GM12865 (cell line): ENCODE results near the gene CELF4.

Source experiments
- DNase-seq: peaks from one replicate; pipeline ENCODE4 v3.0.0; 2010; ENCODE audit warnings: low read depth
- H3K4me3 ChIP-seq: 2 replicates; pipeline ENCODE4 v1.5.1; 2011; ENCODE audit warnings: mild to moderate bottlenecking, low read depth, low read length, control low read depth
- CTCF ChIP-seq: IDR thresholded peaks from 2 replicates; pipeline ENCODE4 v1.5.1; 2011; ENCODE audit warnings: low read length, control low read depth, low read depth, inconsistent platforms; ENCODE audit not compliant: insufficient read depth; ENCODE audit errors: missing control alignments

CELF4 gene

GRCh38 chr18:37481491-37481890 lies 84.1 kb downstream of the CELF4 start:
- TF ChIP-seq CTCF, result no peak
- H3K4me3 ChIP-seq, result no peak overlapping the region
- DNase-seq, result no peak

DNA sequence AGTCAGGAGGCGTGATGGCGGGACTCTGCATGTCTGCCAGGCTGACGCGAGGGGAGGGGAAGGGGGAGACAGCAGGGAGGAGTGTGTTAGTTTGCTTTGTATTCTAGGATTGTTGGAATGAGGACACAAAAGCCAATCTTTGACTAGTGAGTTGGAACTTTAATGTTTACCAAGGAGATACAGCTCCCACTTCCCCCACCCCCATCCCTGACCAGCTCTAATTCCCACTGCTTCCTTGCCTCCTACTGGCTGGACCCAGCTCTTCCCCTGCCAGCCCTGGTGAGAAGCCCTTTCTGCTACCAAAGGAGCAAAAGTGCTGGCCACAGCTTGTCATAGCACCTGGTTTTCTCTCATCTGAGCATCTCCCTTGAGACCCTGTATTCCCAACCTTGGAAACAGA lies 84.5 kb downstream of the CELF4 start:
- TF ChIP-seq CTCF, result no peak
- no peak overlapping the region for H3K4me3 ChIP-seq
- no peak for DNase-seq

GRCh38 chr18:37476611-37477295 lies 88.8 kb downstream of the CELF4 start:
- TF ChIP-seq CTCF, result no peak
- H3K4me3 ChIP-seq, result no peak overlapping the region
- DNase-seq, result no peak

DNA sequence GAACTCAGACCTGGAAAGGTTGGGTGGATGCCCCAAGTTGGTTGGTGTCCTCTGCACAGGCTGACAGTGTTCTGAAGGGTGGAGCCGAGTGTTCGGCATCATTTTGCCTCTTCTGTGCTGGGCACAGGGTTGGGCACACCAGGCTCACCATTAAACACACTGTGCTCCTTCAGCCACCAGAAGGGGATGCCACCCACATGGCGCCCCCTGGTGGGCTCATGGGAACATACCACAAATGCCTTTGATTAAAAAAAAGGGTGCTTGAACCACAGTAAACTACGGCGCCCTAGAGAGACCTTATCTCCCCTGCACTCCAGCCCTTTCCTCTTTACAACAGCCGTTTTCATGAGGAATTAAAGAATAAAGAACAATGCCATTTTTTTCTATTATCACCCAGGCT lies 89.4 kb downstream of the CELF4 start:
- peak; percentile 48 for DNase-seq
- peak; percentile 50 for TF ChIP-seq CTCF
- H3K4me3 ChIP-seq, result no peak overlapping the region

DNA sequence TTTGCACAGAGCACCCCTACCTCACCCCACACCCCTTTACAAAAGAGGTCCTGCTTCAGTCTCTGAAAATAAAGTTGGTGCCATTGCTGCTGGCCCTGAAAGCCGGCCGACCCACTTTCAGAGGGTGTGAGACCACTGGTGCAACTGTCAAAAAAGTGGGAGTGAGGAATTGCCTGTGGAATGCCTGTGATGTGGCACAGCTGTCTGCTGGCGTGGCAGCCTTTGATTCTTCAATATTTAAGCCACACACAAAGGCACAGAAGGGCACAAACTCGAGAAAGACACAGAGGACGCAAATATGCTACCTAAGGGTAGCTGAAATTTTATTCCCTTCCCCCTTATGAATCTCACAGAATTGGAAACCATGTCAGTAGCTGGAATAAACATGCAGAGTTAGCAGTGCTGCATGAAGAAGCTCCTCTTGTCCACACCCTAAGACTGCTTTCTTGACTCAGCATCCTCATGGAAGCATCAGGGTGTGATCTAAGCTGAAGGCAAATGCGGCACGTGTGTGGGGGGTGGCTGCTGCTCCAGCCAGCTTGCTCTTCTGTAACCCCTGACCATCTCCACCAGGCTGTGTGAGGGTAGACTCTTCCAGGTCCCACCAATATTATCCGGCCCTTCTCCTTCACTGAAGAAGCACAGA lies 92.3 kb downstream of the CELF4 start:
- no peak for DNase-seq
- no peak overlapping the region for H3K4me3 ChIP-seq
- TF ChIP-seq CTCF, result no peak

- DNase-seq, result no peak
- no peak overlapping the region for H3K4me3 ChIP-seq
- TF ChIP-seq CTCF, result no peak
These were observed 94.0 kb downstream of the CELF4 start for GRCh38 chr18:37471637-37472036.

- TF ChIP-seq CTCF, result no peak
- DNase-seq, result no peak
- no peak overlapping the region for H3K4me3 ChIP-seq
These were observed 94.6 kb downstream of the CELF4 start for GRCh38 chr18:37470986-37471385.
